Trophoblast cell (in vitro differentiated cells and primary cell): ENCODE results near the gene FAM13A.

Experiments used
- DNase-seq, 2 donors: peaks; one replicate each; pipeline ENCODE4 v3.0.0-alpha.2; 2016
- H2AFZ ChIP-seq: 2 replicates; pipeline ENCODE4 v1.6.1; 2013; ENCODE audit warnings: low read length, moderate library complexity, mild to moderate bottlenecking; ENCODE audit not compliant: insufficient read depth, poor library complexity
- H2AK5ac ChIP-seq: 2 replicates; pipeline ENCODE4 v1.6.1; 2013; ENCODE audit warnings: mild to moderate bottlenecking, low read length
- H2BK120ac ChIP-seq: 2 replicates; pipeline ENCODE4 v1.6.1; 2013; ENCODE audit warnings: low read length, mild to moderate bottlenecking, moderate library complexity; ENCODE audit not compliant: insufficient read depth, poor library complexity
- H2BK12ac ChIP-seq: 2 replicates; pipeline ENCODE4 v1.6.1; 2013; ENCODE audit warnings: mild to moderate bottlenecking, low read length, moderate library complexity
- H2BK5ac ChIP-seq: 2 replicates; pipeline ENCODE4 v1.6.1; 2013; ENCODE audit warnings: low read length, low read depth, moderate library complexity, mild to moderate bottlenecking; ENCODE audit not compliant: poor library complexity
- H3K14ac ChIP-seq: 2 replicates; pipeline ENCODE4 v1.6.1; 2013; ENCODE audit warnings: mild to moderate bottlenecking, low read length
- H3K18ac ChIP-seq: 2 replicates; pipeline ENCODE4 v1.6.1; 2013; ENCODE audit warnings: mild to moderate bottlenecking, low read length
- H3K23ac ChIP-seq: 2 replicates; pipeline ENCODE4 v1.6.1; 2013; ENCODE audit warnings: low read length
- H3K27ac ChIP-seq: 2 replicates; pipeline ENCODE4 v1.5.1; 2013; ENCODE audit warnings: low read depth, mild to moderate bottlenecking, inconsistent platforms, low read length, moderate library complexity
- H3K27me3 ChIP-seq: 2 replicates; pipeline ENCODE4 v1.6.1; 2013; ENCODE audit warnings: inconsistent platforms, mild to moderate bottlenecking, low read length, moderate library complexity; ENCODE audit not compliant: insufficient read depth
- H3K36me3 ChIP-seq, 2 experiments: 1 replicate in 1 of 2; 2 replicates in 1 of 2; pipeline ENCODE4 v1.6.1; 2013; ENCODE audit warnings: low read length in 2 of 2, mild to moderate bottlenecking in 2 of 2, moderate library complexity in 1 of 2; ENCODE audit not compliant: insufficient read depth in 2 of 2, control insufficient read depth in 1 of 2
- H3K4ac ChIP-seq: 2 replicates; pipeline ENCODE4 v1.6.1; 2013; ENCODE audit warnings: low read depth, mild to moderate bottlenecking, low read length, moderate library complexity
- H3K4me1 ChIP-seq, 2 experiments: 1 replicate in 1 of 2; 2 replicates in 1 of 2; pipeline ENCODE4 v1.6.1; 2013; ENCODE audit warnings: low read length in 2 of 2, mild to moderate bottlenecking in 2 of 2, moderate library complexity in 1 of 2; ENCODE audit not compliant: insufficient read depth in 2 of 2, control insufficient read depth in 1 of 2
- H3K4me2 ChIP-seq: 2 replicates; pipeline ENCODE4 v1.6.1; 2013; ENCODE audit warnings: inconsistent platforms, mild to moderate bottlenecking, low read length, moderate library complexity
- H3K4me3 ChIP-seq: 2 replicates; pipeline ENCODE4 v1.5.1; 2013; ENCODE audit warnings: mild to moderate bottlenecking, low read depth, low read length, inconsistent platforms
- H3K79me1 ChIP-seq: one replicate; pipeline ENCODE4 v1.6.1; 2013; ENCODE audit warnings: low read length
- H3K79me2 ChIP-seq: 2 replicates; pipeline ENCODE4 v1.6.1; 2013; ENCODE audit warnings: low read length, mild to moderate bottlenecking; ENCODE audit not compliant: control insufficient read depth, insufficient read depth, poor library complexity
- H3K9ac ChIP-seq: 2 replicates; pipeline ENCODE4 v1.6.1; 2013; ENCODE audit warnings: mild to moderate bottlenecking, low read length
- H3K9me3 ChIP-seq: 2 replicates; pipeline ENCODE4 v1.6.1; 2013; ENCODE audit warnings: low read depth, mild to moderate bottlenecking, control low read depth, inconsistent platforms, low read length; ENCODE audit not compliant: insufficient read depth
- H4K12ac ChIP-seq: 2 replicates; pipeline ENCODE4 v1.6.1; 2013; ENCODE audit warnings: low read depth, mild to moderate bottlenecking, low read length, moderate library complexity
- H4K8ac ChIP-seq: 2 replicates; pipeline ENCODE4 v1.6.1; 2013; ENCODE audit warnings: low read depth, mild to moderate bottlenecking, low read length, moderate library complexity
- H4K91ac ChIP-seq: one replicate; pipeline ENCODE4 v1.6.1; 2013; ENCODE audit warnings: low read depth, mild to moderate bottlenecking, low read length, moderate library complexity
- WGBS: extraction: QIAGEN DNeasy Blood & Tissue Kit; methylation state at CpG from one replicate; pipeline ENCODE4 v1.1.7; 2013; ENCODE audit warnings: missing lambda C conversion rate; ENCODE audit not compliant: insufficient read length, insufficient coverage; ENCODE audit errors: extremely low coverage; 5-methylcytosine and 5-hydroxymethylcytosine counted together

FAM13A gene

DNA sequence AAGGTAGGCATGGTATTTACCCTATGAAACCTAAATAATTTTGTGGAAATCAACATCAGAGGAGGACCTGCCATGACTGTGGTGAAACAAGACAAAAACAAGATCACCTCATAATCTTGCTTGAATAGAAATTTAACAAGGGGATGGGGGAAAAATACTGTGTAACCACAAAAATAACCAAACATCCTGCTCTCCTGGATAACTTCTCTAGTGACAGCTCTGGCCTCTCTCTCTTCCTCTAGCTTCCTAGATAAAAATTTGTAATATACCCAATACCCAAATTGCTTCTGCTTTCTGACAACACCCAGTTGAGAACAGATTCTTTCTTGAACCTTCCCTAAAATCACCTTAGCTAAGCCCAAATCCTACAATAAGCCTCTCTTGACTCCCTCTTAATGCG, 42.5 kb upstream of the FAM13A start:
- Histone ChIP-seq H2BK12ac (no peak overlapping the region), H3K4ac (no peak overlapping the region), H3K14ac (no peak overlapping the region), H3K4me2 (no peak overlapping the region), H2AFZ (no peak overlapping the region), H3K27ac (no peak overlapping the region), H2BK120ac (no peak overlapping the region), H3K4me1 (no peaks in the 10 kb centered on the region), H4K12ac (no peak overlapping the region), H3K27me3 (no peaks in the 10 kb centered on the region), H4K8ac (no peak overlapping the region), H4K91ac (no peak overlapping the region), H3K18ac (no peak overlapping the region), H3K79me2 (no peaks in the 10 kb centered on the region), H3K23ac (no peak overlapping the region), H2AK5ac (no peak overlapping the region), H3K36me3 (no peaks in the 10 kb centered on the region), H3K9me3 (no peaks in the 10 kb centered on the region), H2BK5ac (no peak overlapping the region), H3K4me3 (no peak overlapping the region), H3K79me1 (no peaks in the 10 kb centered on the region), H3K9ac (no peak overlapping the region)
- no peak for DNase-seq
- WGBS: no CpG with 5 or more reads among the region's 1 CpG

DNA sequence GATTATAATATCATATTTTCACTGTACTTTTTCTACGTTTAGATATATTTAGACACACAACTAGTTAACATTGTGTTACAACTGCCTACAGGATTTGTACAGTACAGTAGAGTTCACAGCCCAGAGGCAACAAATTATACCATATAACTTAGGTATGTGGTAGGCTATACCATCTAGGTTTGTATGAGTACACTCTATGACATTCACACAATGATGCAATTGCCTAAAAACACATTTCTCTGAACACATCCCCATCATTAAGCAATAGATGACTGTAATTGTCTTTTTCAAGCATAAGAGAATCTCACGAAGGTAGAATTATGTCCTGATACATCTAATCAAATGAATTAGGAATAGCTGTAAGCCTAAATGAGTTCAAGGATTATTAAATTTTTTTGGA, 42.0 kb upstream of the FAM13A start:
- H4K12ac ChIP-seq: no peak overlapping the region
- H3K79me2 ChIP-seq: no peaks in the 10 kb centered on the region
- no peak overlapping the region for H3K4me3 ChIP-seq
- no peak overlapping the region for H4K91ac ChIP-seq
- no peaks in the 10 kb centered on the region for H3K36me3 ChIP-seq
- H3K27ac ChIP-seq: no peak overlapping the region
- H3K27me3 ChIP-seq: no peaks in the 10 kb centered on the region
- no peak overlapping the region for H2BK5ac ChIP-seq
- H4K8ac ChIP-seq: no peak overlapping the region
- no peak overlapping the region for H2BK12ac ChIP-seq
- no peaks in the 10 kb centered on the region for H3K79me1 ChIP-seq
- no CpG with 5 or more reads among the region's 2 CpGs for WGBS
- peak in 1 of 2 donors; percentile 64 for DNase-seq
- H2AK5ac ChIP-seq: no peak overlapping the region
- H3K4ac ChIP-seq: no peak overlapping the region
- H2AFZ ChIP-seq: no peak overlapping the region
- no peak overlapping the region for H3K23ac ChIP-seq
- no peaks in the 10 kb centered on the region for H3K9me3 ChIP-seq
- H3K14ac ChIP-seq: no peak overlapping the region
- H3K9ac ChIP-seq: no peak overlapping the region
- H3K4me1 ChIP-seq: no peaks in the 10 kb centered on the region
- no peak overlapping the region for H3K4me2 ChIP-seq
- no peak overlapping the region for H2BK120ac ChIP-seq
- H3K18ac ChIP-seq: no peak overlapping the region

DNA sequence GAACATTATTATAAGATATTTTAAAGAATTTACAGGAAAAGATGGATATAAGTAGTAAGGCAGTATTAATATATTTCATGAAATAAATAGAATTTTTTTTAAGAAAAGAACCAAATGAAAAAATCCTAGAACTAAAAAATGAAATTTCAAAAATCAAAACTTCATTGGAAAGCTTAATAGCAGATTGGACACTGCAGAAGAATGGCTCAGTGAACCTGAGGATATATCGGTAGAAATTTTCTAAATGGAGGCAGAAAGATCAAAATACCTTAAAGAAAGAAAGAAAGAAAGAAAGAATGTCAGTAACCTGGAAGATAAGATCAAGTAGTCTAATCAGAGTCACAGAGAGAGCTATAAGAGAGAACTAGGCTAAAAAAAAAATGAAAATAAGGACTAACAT, 21.3 kb upstream of the FAM13A start:
- no peak overlapping the region for H2BK5ac ChIP-seq
- WGBS: no CpG with 5 or more reads among the region's 1 CpG
- no peaks in the 10 kb centered on the region for H3K27me3 ChIP-seq
- H4K91ac ChIP-seq: no peak overlapping the region
- H3K18ac ChIP-seq: no peak overlapping the region
- H2AFZ ChIP-seq: no peak overlapping the region
- H3K9me3 ChIP-seq: no peaks in the 10 kb centered on the region
- H3K27ac ChIP-seq: no peak overlapping the region
- no peak overlapping the region for H4K12ac ChIP-seq
- H3K9ac ChIP-seq: no peak overlapping the region
- H2AK5ac ChIP-seq: no peak overlapping the region
- no peak overlapping the region for H2BK12ac ChIP-seq
- H2BK120ac ChIP-seq: no peak overlapping the region
- H3K23ac ChIP-seq: no peak overlapping the region
- H3K4me1 ChIP-seq: no peaks in the 10 kb centered on the region
- no peak overlapping the region for H3K4me3 ChIP-seq
- no peak overlapping the region for H4K8ac ChIP-seq
- no peaks in the 10 kb centered on the region for H3K79me1 ChIP-seq
- H3K4ac ChIP-seq: no peak overlapping the region
- H3K4me2 ChIP-seq: no peak overlapping the region
- H3K36me3 ChIP-seq: no peaks in the 10 kb centered on the region
- DNase-seq: no peak
- no peaks in the 10 kb centered on the region for H3K79me2 ChIP-seq
- no peak overlapping the region for H3K14ac ChIP-seq

DNA sequence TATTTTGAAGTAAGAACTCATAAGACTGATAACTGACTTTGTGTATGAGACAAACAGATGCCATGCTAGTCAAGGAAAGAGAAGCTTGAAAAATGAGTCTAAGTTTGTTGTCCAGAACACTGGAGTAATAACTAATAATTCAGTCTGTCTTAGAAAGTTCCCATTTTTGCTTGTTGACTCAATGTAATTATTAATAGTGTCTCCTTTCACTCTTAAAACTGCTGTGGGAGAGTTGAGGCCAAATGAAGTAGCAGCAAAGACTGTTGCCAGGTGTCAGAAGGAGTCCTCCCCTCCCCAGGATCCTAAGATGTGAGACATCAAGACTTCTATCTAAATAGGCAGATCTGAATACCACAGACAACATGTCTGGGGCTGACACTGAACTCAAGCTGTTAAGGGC, 20.8 kb upstream of the FAM13A start:
- Histone ChIP-seq H3K79me2 (no peaks in the 10 kb centered on the region), H3K18ac (no peak overlapping the region), H2BK120ac (no peak overlapping the region), H3K23ac (no peak overlapping the region), H2AFZ (no peak overlapping the region), H4K8ac (no peak overlapping the region), H3K4me3 (no peak overlapping the region), H4K91ac (no peak overlapping the region), H3K9ac (no peak overlapping the region), H3K27me3 (no peaks in the 10 kb centered on the region), H2AK5ac (no peak overlapping the region), H3K27ac (no peak overlapping the region), H2BK5ac (no peak overlapping the region), H3K4ac (no peak overlapping the region), H3K79me1 (no peaks in the 10 kb centered on the region), H3K14ac (no peak overlapping the region), H3K4me2 (no peak overlapping the region), H4K12ac (no peak overlapping the region), H3K36me3 (no peaks in the 10 kb centered on the region), H3K9me3 (no peaks in the 10 kb centered on the region), H3K4me1 (no peaks in the 10 kb centered on the region), H2BK12ac (no peak overlapping the region)
- no peak for DNase-seq

DNA sequence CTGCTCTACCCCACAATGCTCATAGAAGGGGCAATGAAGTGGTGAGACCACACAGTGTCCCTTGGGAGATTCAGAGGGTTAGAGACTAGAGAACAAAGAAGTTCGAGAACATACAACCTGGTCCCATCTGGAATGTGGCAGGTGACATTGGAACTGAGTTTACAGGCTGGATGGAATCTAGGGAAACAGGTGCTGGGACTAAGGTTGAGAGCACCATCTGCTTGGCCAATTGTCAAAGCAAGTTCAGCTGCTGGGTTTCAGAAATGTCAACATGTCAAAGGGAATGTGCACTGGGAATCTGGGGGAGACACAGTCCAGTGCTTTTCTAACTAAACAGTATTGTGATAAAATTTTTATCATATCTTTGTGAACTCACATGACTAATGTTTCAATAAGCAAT, 15.9 kb upstream of the FAM13A start:
- Histone ChIP-seq H3K14ac (no peak overlapping the region), H4K8ac (no peak overlapping the region), H3K27ac (no peak overlapping the region), H3K18ac (no peak overlapping the region), H3K36me3 (no peaks in the 10 kb centered on the region), H4K12ac (no peak overlapping the region), H3K4me1 (no peaks in the 10 kb centered on the region), H3K4ac (no peak overlapping the region), H3K79me1 (no peaks in the 10 kb centered on the region), H3K27me3 (no peaks in the 10 kb centered on the region), H3K9me3 (no peaks in the 10 kb centered on the region), H3K4me2 (no peak overlapping the region), H2BK5ac (no peak overlapping the region), H4K91ac (no peak overlapping the region), H3K23ac (no peak overlapping the region), H2AK5ac (no peak overlapping the region), H2AFZ (no peak overlapping the region), H3K4me3 (no peak overlapping the region), H2BK12ac (no peak overlapping the region), H2BK120ac (no peak overlapping the region), H3K9ac (no peak overlapping the region), H3K79me2 (no peaks in the 10 kb centered on the region)
- WGBS: no CpG with 5 or more reads among the region's 1 CpG
- no peak for DNase-seq
